ENCODE data around the gene RASL11A.
"Not testable (repeated sequence)": the region's sequence is repeated elsewhere in the genome, so short reads cannot be mapped to it uniquely, and the experiment has no call there.

- not testable (repeated sequence) for TF ChIP-seq CTCF, POLR2A (IDR thresholded peaks at IDR 0.05)
Observed at GRCh38 chr13:27291967-27292366, 21.3 kb downstream of the RASL11A start.

Data from vagina (tissue), 2 donors.